Gastrocnemius medialis (tissue), 4 donors: ENCODE results near the gene SLC1A4.

Experiments
- CTCF ChIP-seq, 5 experiments: fragments of 450-650 bp in 3 of 5; fragments of 200-600 bp in 2 of 5; sonication (generic) in 2 of 5; IDR thresholded peaks in 4 of 5; conservative IDR thresholded peaks in 1 of 5; 1 replicate in 4 of 5; 2 replicates in 1 of 5; pipeline ENCODE4 v1.5.1; 2016 to 2019; ENCODE audit warnings: antibody characterized with exemption in 5 of 5, mild to moderate bottlenecking in 3 of 5, moderate library complexity in 3 of 5
- POLR2A ChIP-seq, 2 donors: fragments of 450-650 bp; IDR thresholded peaks; one replicate each; pipeline ENCODE4 v1.6.1; 2017; ENCODE audit warnings: antibody characterized with exemption in 2 of 2, mild to moderate bottlenecking in 2 of 2, moderate library complexity in 2 of 2

GRCh38 chr2:65056215-65057053, 67.2 kb downstream of the SLC1A4 start, which contains the start of gene CEP68:
- TF ChIP-seq CTCF (IDR thresholded peaks at IDR 0.05 in 4 of 5, conservative IDR thresholded peaks at IDR 0.05 in 1 of 5) (peak in 3 of 5 experiments; percentile 9 to 26 (median 19)), POLR2A (IDR thresholded peaks at IDR 0.05) (peak; percentile 96 to 99)
